KG1 (cell line): ENCODE measurements around the gene ATXN10.
"Not testable (repeated sequence)": the region's sequence is repeated elsewhere in the genome, so short reads cannot be mapped to it uniquely, and the experiment has no call there.

Source experiments
- DNase-seq: peaks from one replicate; lab custom pipeline; 2025; lab: John Stamatoyannopoulos, UW

Gene ATXN10

GRCh38 chr22:45709060-45709739 lies 37.6 kb downstream of the ATXN10 start:
- DNase-seq = no peak

- DNase-seq = no peak
These were observed 38.2 kb downstream of the ATXN10 start for GRCh38 chr22:45709866-45710265.

GRCh38 chr22:45710469-45710868 lies 38.8 kb downstream of the ATXN10 start:
- DNase-seq = no peak

GRCh38 chr22:45714390-45714789 lies 42.8 kb downstream of the ATXN10 start:
- not testable (repeated sequence) for DNase-seq

GRCh38 chr22:45717789-45718188 lies 46.2 kb downstream of the ATXN10 start:
- DNase-seq = no peak

- DNase-seq = no peak
These were observed 46.8 kb downstream of the ATXN10 start for GRCh38 chr22:45718391-45718790.

GRCh38 chr22:45720839-45721378 lies 49.3 kb downstream of the ATXN10 start:
- DNase-seq = no peak

- no peak for DNase-seq
These were observed 50.4 kb downstream of the ATXN10 start for GRCh38 chr22:45722006-45722405.

- no peak for DNase-seq
These were observed 54.4 kb downstream of the ATXN10 start for GRCh38 chr22:45726081-45726480.

GRCh38 chr22:45731041-45731797 lies 59.6 kb downstream of the ATXN10 start:
- no peak for DNase-seq

GRCh38 chr22:45731798-45732495 lies 60.3 kb downstream of the ATXN10 start:
- DNase-seq = no peak

GRCh38 chr22:45735273-45735672 lies 63.6 kb downstream of the ATXN10 start:
- no peak for DNase-seq

GRCh38 chr22:45738206-45738605 lies 66.6 kb downstream of the ATXN10 start:
- DNase-seq = no peak

GRCh38 chr22:45740236-45740635 lies 68.6 kb downstream of the ATXN10 start:
- no peak for DNase-seq

GRCh38 chr22:45742866-45743450 lies 71.3 kb downstream of the ATXN10 start:
- DNase-seq = peak; percentile 6

- DNase-seq = no peak
These were observed 72.1 kb downstream of the ATXN10 start for GRCh38 chr22:45743687-45744086.

GRCh38 chr22:45744442-45744841 lies 72.8 kb downstream of the ATXN10 start:
- DNase-seq = no peak

GRCh38 chr22:45750626-45751025 lies 79.0 kb downstream of the ATXN10 start:
- no peak for DNase-seq

GRCh38 chr22:45752036-45752435 lies 80.4 kb downstream of the ATXN10 start:
- DNase-seq = no peak

GRCh38 chr22:45754822-45755221 lies 83.2 kb downstream of the ATXN10 start:
- DNase-seq = no peak

GRCh38 chr22:45756558-45756957 lies 84.9 kb downstream of the ATXN10 start:
- DNase-seq = no peak

- no peak for DNase-seq
These were observed 85.4 kb downstream of the ATXN10 start for GRCh38 chr22:45757068-45757467.
